ENCODE data around the gene TAB3.

The TAB3 gene, protein sequence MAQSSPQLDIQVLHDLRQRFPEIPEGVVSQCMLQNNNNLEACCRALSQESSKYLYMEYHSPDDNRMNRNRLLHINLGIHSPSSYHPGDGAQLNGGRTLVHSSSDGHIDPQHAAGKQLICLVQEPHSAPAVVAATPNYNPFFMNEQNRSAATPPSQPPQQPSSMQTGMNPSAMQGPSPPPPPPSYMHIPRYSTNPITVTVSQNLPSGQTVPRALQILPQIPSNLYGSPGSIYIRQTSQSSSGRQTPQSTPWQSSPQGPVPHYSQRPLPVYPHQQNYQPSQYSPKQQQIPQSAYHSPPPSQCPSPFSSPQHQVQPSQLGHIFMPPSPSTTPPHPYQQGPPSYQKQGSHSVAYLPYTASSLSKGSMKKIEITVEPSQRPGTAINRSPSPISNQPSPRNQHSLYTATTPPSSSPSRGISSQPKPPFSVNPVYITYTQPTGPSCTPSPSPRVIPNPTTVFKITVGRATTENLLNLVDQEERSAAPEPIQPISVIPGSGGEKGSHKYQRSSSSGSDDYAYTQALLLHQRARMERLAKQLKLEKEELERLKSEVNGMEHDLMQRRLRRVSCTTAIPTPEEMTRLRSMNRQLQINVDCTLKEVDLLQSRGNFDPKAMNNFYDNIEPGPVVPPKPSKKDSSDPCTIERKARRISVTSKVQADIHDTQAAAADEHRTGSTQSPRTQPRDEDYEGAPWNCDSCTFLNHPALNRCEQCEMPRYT

DNA sequence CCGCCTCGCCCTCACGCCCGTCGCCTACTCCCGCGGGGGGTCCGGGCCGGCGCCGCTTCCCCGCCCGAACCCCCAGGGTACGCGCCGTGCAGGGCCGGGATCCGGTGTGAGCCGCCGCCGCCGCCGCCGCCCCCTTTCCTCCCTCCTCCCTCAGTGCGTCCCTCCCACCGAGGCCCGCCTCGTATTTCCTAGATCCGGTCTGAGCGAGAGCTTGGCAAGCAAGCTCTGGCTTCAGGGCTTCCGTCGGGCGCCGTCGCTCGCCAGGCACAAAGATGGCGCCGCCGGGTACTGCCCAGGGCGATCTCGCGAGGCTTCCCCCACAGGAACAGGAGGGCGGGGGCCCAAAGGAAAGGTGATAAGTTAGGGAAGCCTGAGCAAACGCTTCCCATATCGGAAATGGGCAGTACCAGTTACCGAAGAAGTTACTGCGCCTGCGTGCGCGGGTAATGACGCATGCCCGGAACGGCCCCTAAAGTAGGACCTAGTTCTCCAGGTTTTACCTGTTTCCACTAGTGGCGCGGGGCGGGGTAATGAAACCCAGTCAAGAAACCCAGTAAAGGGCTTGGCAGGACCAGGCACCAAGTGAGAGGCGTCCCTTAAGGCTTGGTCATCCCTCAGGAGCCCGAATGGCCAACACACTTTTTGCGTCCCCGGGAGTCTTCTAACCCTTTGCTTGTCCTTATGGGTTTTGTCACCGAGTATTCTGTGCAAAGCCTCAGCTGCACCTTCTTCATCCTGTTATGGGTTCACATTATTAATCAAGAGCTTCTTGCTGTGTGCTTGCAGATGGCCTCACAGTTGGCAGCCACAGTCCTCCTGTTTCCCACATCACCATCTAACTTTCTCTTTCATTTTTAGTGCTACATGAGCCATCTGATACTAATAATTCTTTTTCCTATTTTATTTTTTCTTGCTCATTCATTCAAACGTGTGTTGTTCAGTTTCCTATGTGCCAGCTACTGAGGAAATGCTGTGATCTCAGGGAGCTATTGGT is at the start of gene TAB3:
TSS of gene TAB3 (minus strand) at position 108 of the 994 bp plus-strand sequence. CDS start 29,666 bp downstream, outside the sequence.
- Mint-ChIP-seq H3K4me1 (peaks cover 44% of the 10 kb centered on the region), H3K27ac (peak within 1 kb of the TSS; percentile 93)
- peak; percentile 91 for ATAC-seq

GRCh38 chrX:30938295-30938694 is 49.2 kb upstream of the TAB3 start:
- H3K27ac Mint-ChIP-seq: no peak overlapping the region
- no peaks in the 10 kb centered on the region for H3K9me3 Mint-ChIP-seq
- ATAC-seq (no peak), DNase-seq (ENCODE audit: low spot score in 2 of 2) (no peak)
- no peaks in the 10 kb centered on the region for H3K36me3 Mint-ChIP-seq
- no peaks in the 10 kb centered on the region for H3K4me1 Mint-ChIP-seq
- H3K4me3 Mint-ChIP-seq: no peak overlapping the region

More for the DNA sequence above, at the start of gene TAB3:
- Mint-ChIP-seq H3K9me3 (no peaks in the 10 kb centered on the region), H3K36me3 (peaks cover 12% of the 10 kb centered on the region), H3K4me3 (peak within 1 kb of the TSS; percentile 80)
- DNase-seq (ENCODE audit: low spot score in 2 of 2): peak; percentile 76 to 91

DNA sequence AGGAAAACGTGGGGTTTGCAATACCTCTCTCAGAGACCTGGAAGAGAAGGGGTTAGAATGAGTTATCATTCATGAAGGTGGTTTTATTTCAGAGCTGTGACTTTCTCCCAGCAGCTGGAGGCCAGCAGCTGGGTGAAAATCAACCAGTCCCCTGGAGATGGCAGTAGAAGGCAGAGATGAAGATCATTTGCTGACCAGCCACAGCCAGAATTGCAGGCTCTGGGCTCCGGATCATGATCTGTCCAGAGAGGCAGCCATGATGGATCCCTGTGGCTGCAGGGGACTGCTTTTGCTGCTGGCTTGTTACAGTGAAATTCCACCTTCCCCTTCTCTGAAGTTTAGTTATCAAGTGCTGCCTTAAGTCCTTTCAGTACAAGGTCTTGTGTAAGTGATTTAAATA is 46.9 kb upstream of the TAB3 start:
- Mint-ChIP-seq H3K9me3 (no peaks in the 10 kb centered on the region), H3K4me1 (no peaks in the 10 kb centered on the region), H3K27ac (no peak overlapping the region), H3K36me3 (no peaks in the 10 kb centered on the region), H3K4me3 (no peak overlapping the region)
- DNase-seq (ENCODE audit: low spot score in 2 of 2): no peak
- ATAC-seq: no peak

DNA sequence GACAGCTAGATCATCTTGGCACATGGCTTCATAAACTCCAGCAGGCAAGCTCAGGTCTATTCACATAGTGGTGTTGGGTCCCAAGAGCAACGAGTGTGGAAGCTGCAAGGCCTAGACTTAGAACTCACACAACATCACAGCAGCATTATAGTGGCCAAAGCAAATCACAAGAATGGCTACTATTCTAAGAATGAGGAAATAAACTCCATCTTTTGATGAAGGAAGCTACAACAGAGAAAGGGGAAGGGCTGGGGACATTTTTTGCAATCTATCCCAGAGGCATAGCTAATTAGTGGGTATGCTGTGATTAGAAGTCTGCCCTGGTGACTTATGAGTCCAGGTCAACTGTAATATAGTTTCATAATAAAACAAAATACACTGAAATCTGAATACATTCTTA is 42.9 kb upstream of the TAB3 start:
- Mint-ChIP-seq H3K27ac (no peak overlapping the region), H3K36me3 (no peaks in the 10 kb centered on the region), H3K4me3 (no peak overlapping the region), H3K9me3 (no peaks in the 10 kb centered on the region), H3K4me1 (no peaks in the 10 kb centered on the region)
- ATAC-seq: no peak
- no peak for DNase-seq (ENCODE audit: low spot score in 2 of 2)

DNA sequence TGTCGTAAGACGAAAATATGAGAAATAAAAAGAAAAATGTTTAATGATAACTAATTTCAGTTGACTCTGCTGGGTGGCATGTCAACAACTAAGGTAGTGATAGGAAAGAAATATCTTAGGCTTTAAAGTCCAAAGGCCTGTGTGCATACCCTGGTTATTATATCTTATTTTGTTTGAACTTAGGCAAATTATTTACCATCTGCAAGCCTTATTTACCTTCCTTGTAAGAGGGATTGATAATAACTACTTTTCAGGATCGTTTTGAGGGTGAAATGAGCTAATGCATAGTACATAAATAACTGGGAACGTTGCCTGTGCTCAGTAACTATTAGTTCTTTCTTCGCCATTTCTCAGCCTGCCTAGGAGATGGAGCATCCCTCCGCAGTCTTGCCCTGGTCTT is 41.6 kb upstream of the TAB3 start:
- no peak overlapping the region for H3K27ac Mint-ChIP-seq
- DNase-seq (ENCODE audit: low spot score in 2 of 2) (no peak), ATAC-seq (no peak)
- H3K36me3 Mint-ChIP-seq: no peaks in the 10 kb centered on the region
- H3K9me3 Mint-ChIP-seq: no peaks in the 10 kb centered on the region
- no peak overlapping the region for H3K4me3 Mint-ChIP-seq
- no peaks in the 10 kb centered on the region for H3K4me1 Mint-ChIP-seq

GRCh38 chrX:30930143-30930542 is 41.1 kb upstream of the TAB3 start:
- H3K4me3 Mint-ChIP-seq: no peak overlapping the region
- H3K27ac Mint-ChIP-seq: no peak overlapping the region
- DNase-seq (ENCODE audit: low spot score in 2 of 2) (no peak), ATAC-seq (no peak)
- H3K4me1 Mint-ChIP-seq: no peaks in the 10 kb centered on the region
- no peaks in the 10 kb centered on the region for H3K36me3 Mint-ChIP-seq
- H3K9me3 Mint-ChIP-seq: no peaks in the 10 kb centered on the region

- H3K36me3 Mint-ChIP-seq: no peaks in the 10 kb centered on the region
- ATAC-seq: no peak
- H3K9me3 Mint-ChIP-seq: no peaks in the 10 kb centered on the region
- no peak for DNase-seq (ENCODE audit: low spot score in 2 of 2)
- H3K27ac Mint-ChIP-seq: no peak overlapping the region
- H3K4me3 Mint-ChIP-seq: no peak overlapping the region
- no peaks in the 10 kb centered on the region for H3K4me1 Mint-ChIP-seq
Measured at GRCh38 chrX:30920271-30920670, 31.2 kb upstream of the TAB3 start.

GRCh38 chrX:30918480-30918879 is 29.4 kb upstream of the TAB3 start:
- H3K36me3 Mint-ChIP-seq: no peaks in the 10 kb centered on the region
- no peak overlapping the region for H3K4me3 Mint-ChIP-seq
- H3K4me1 Mint-ChIP-seq: no peaks in the 10 kb centered on the region
- ATAC-seq (no peak), DNase-seq (ENCODE audit: low spot score in 2 of 2) (no peak)
- no peaks in the 10 kb centered on the region for H3K9me3 Mint-ChIP-seq
- H3K27ac Mint-ChIP-seq: no peak overlapping the region

DNA sequence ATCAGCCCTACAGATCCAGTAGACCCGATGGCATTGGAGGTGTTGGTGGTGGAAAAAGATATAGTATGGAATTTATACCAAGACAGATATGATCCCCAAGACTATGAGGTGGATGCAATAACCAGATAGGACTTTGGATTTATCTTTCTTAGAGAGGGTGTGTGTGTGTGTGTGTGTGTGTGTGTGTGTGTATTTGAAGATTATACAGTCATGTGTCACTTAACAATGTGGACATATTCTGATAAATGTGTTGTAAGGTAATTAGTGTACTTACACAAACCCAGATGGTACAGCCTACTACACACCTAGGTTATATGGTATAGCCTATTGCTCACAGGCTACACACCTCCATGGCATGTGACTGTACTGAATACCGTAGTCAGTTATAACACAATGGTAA is 24.4 kb upstream of the TAB3 start:
- H3K4me3 Mint-ChIP-seq: no peak overlapping the region
- no peak for ATAC-seq
- H3K36me3 Mint-ChIP-seq: no peaks in the 10 kb centered on the region
- no peak overlapping the region for H3K27ac Mint-ChIP-seq
- no peaks in the 10 kb centered on the region for H3K9me3 Mint-ChIP-seq
- peaks cover 5% of the 10 kb centered on the region for H3K4me1 Mint-ChIP-seq
- DNase-seq (ENCODE audit: low spot score in 2 of 2): no peak

DNA sequence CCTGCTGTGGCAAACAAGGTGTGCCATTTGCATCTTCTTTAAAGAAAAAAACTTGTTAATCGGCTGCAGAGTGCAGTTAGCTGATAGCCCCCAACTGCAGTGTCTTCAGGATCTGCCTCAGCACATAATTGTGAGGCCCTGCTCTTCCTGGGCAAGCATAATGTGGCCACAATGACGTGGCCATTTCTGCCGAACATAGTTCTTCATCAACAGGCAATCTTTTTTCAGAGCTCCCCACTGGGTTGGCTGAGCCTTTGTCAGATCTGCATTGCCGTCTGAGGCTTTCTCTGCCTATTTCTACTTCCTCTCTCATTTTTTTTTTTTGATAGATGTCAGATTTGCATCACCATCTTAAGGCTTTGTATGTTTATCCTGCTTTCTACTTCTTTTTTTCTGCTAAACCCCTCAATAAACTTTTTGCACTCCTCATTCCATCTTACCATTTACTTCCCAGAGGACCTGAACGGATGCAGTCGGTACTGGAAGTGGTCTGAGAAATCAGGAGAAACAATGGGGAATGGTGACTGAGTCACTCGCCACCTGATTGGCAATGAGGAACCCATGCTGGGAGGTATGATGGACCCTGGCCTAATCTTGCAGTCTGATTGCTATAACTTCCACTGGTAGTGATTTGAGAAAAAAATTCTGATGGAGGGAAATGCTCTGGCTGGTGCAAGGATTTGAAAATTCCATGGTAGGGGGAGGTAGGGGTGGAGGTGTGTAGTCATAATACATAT is 21.2 kb upstream of the TAB3 start:
- Mint-ChIP-seq H3K36me3 (no peaks in the 10 kb centered on the region), H3K27ac (no peak overlapping the region), H3K4me3 (no peak overlapping the region), H3K4me1 (peaks cover 5% of the 10 kb centered on the region), H3K9me3 (no peaks in the 10 kb centered on the region)
- ATAC-seq (peak; percentile 85), DNase-seq (ENCODE audit: low spot score in 2 of 2) (no peak)

GRCh38 chrX:30906726-30907125 is 17.7 kb upstream of the TAB3 start:
- DNase-seq (ENCODE audit: low spot score in 2 of 2): no peak
- Mint-ChIP-seq H3K27ac (no peak overlapping the region), H3K36me3 (no peaks in the 10 kb centered on the region), H3K9me3 (no peaks in the 10 kb centered on the region), H3K4me1 (peaks cover 5% of the 10 kb centered on the region), H3K4me3 (no peak overlapping the region)
- no peak for ATAC-seq

DNA sequence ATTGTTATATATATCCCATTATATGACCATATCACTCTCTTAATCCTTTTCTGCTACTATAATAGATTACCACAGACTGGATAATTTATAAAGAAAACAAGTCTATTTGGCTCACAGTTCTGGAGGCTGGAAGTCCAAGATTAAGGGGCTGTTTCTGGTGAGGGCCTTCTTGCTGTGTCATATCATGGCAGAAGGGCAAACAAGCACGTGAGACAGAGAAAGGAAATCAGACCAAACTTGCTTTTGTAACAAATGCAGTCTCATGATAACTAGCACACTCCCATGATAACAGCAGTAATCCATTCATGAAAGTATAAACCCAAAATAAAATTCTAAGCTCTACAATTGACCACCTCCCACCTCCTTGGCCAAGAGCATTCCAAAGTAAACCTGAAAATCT is 16.3 kb upstream of the TAB3 start:
- Mint-ChIP-seq H3K4me1 (peaks cover 3% of the 10 kb centered on the region), H3K36me3 (no peaks in the 10 kb centered on the region), H3K27ac (no peak overlapping the region), H3K4me3 (no peak overlapping the region), H3K9me3 (no peaks in the 10 kb centered on the region)
- DNase-seq (ENCODE audit: low spot score in 2 of 2): no peak
- no peak for ATAC-seq

DNA sequence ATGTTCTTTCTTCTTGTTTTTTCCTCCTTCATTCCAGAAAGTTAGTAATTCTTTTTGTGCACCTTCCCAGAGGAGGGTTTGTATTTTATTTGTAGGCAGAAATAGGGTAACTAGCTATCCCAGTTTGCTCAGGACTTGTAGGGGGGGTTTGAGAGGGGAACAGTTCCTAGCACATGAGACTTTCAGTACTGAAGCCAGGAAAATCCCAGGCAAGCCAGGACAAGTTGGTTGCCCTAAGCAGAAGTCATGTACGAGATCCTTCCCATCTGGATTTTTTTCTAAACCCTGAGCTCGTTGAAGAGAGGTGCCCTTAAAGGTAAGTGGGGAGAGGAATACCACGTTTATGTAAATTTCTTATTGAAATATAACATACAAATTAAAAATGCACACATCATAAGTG is 15.6 kb upstream of the TAB3 start:
- H3K9me3 Mint-ChIP-seq: no peaks in the 10 kb centered on the region

GRCh38 chrX:30904186-30904585 is 15.1 kb upstream of the TAB3 start:
- no peaks in the 10 kb centered on the region for H3K9me3 Mint-ChIP-seq
- no peak overlapping the region for H3K4me3 Mint-ChIP-seq

More for the DNA sequence above, 15.6 kb upstream of the TAB3 start:
- DNase-seq (ENCODE audit: low spot score in 2 of 2) (no peak), ATAC-seq (no peak)
- Mint-ChIP-seq H3K27ac (no peak overlapping the region), H3K4me3 (no peak overlapping the region), H3K36me3 (no peaks in the 10 kb centered on the region), H3K4me1 (peaks cover 5% of the 10 kb centered on the region)

More at GRCh38 chrX:30904186-30904585, 15.1 kb upstream of the TAB3 start:
- H3K36me3 Mint-ChIP-seq: no peaks in the 10 kb centered on the region
- H3K4me1 Mint-ChIP-seq: peaks cover 6% of the 10 kb centered on the region
- ATAC-seq (no peak), DNase-seq (ENCODE audit: low spot score in 2 of 2) (no peak)
- H3K27ac Mint-ChIP-seq: no peak overlapping the region

Measured in stimulated activated effector memory CD8-positive, alpha-beta T cell treated with anti-CD3 and anti-CD28 coated beads, Interleukin-12 subunit alpha, Interleukin-12 subunit beta, amount 100 ng/mL, for 72 hours (primary cell).